SJCRH30 (cell line): ENCODE results near the gene RNF166. TPM values are rescaled to one million over a fixed set of nuclear protein-coding genes. Genes with fewer than 3 reads are reported as not detected.
A peak's percentile ranks its signal among the peaks of the same experiment; 100 is the strongest.

ENCODE experiments used
- DNase-seq, 2 experiments: peaks; one replicate each; pipeline ENCODE4 v3.0.0-alpha.2; 2015 to 2020
- H3K27ac ChIP-seq: fragments of 250-450 bp; sonication (Bioruptor Pico); 2 replicates; pipeline ENCODE4 v1.5.1; 2020; ENCODE audit warnings: mild to moderate bottlenecking, moderate library complexity
- H3K27me3 ChIP-seq: fragments of 250-450 bp; sonication (Bioruptor Pico); 2 replicates; pipeline ENCODE4 v1.5.1; 2020; ENCODE audit warnings: mild to moderate bottlenecking, moderate library complexity
- H3K36me3 ChIP-seq: fragments of 250-450 bp; sonication (Bioruptor Pico); 2 replicates; pipeline ENCODE4 v1.5.1; 2020; ENCODE audit warnings: mild to moderate bottlenecking, moderate library complexity
- H3K4me1 ChIP-seq: fragments of 250-450 bp; sonication (Bioruptor Pico); 2 replicates; pipeline ENCODE4 v1.5.1; 2020; ENCODE audit warnings: mild to moderate bottlenecking, moderate library complexity
- H3K4me3 ChIP-seq: fragments of 250-450 bp; sonication (Bioruptor Pico); 2 replicates; pipeline ENCODE4 v1.5.1; 2020; ENCODE audit warnings: mild to moderate bottlenecking, moderate library complexity
- H3K9me3 ChIP-seq: fragments of 250-450 bp; sonication (Bioruptor Pico); replicated peaks from 2 replicates; pipeline ENCODE4 v1.5.1; 2020; ENCODE audit warnings: mild to moderate bottlenecking, moderate library complexity
- total RNA-seq: library from RNA; depleted of rRNA; stranded (reverse); fragments of >200 nt; shearing (Covaris generic); gene quantifications from 2 replicates; pipeline ENCODE4 v1.2.3, GENCODE V29; 2014

RNF166 gene
- total RNA-seq, 1 experiment from 2014 or later, result 10.4 TPM

- Histone ChIP-seq H3K36me3 (peaks cover 5% of the 10 kb centered on the region; the same call in 1 of the 2 replicates), H3K9me3 (no peaks in the 10 kb centered on the region), H3K27ac (no peak overlapping the region), H3K4me1 (no peaks in the 10 kb centered on the region), H3K4me3 (no peak overlapping the region), H3K27me3 (no peaks in the 10 kb centered on the region)
- DNase-seq, result no peak
These were observed 6.3 kb upstream of the RNF166 start for GRCh38 chr16:88712362-88712979.

- H3K36me3 ChIP-seq, result peaks cover 5% of the 10 kb centered on the region; the same call in 1 of the 2 replicates
- H3K27ac ChIP-seq, result no peak overlapping the region
- H3K4me1 ChIP-seq, result no peaks in the 10 kb centered on the region; the same call in 1 of the 2 replicates
- DNase-seq, result no peak
- no peaks in the 10 kb centered on the region for H3K9me3 ChIP-seq
- H3K4me3 ChIP-seq, result no peak overlapping the region
- H3K27me3 ChIP-seq, result no peaks in the 10 kb centered on the region
These were observed 5.6 kb upstream of the RNF166 start for GRCh38 chr16:88711750-88712340.

GRCh38 chr16:88710556-88710955 lies 4.3 kb upstream of the RNF166 start:
- Histone ChIP-seq H3K36me3 (0 out of 2 replicates have a peak, but pooled peaks cover 2% of the 10 kb centered on the region), H3K4me1 (no peaks in the 10 kb centered on the region; the same call in 1 of the 2 replicates), H3K9me3 (no peaks in the 10 kb centered on the region), H3K27ac (no peak overlapping the region), H3K27me3 (no peaks in the 10 kb centered on the region), H3K4me3 (no peak overlapping the region)
- DNase-seq, result no peak

GRCh38 chr16:88706965-88707826 lies 988 bp upstream of the RNF166 start:
- peak overlapping the region; percentile 97 for H3K4me3 ChIP-seq
- H3K27ac ChIP-seq, result no peak overlapping the region
- no peaks in the 10 kb centered on the region for H3K27me3 ChIP-seq
- no peaks in the 10 kb centered on the region; the same call in 1 of the 2 replicates for H3K4me1 ChIP-seq
- H3K36me3 ChIP-seq, result no peaks in the 10 kb centered on the region
- H3K9me3 ChIP-seq, result no peaks in the 10 kb centered on the region
- no peak for DNase-seq

- DNase-seq, result no peak
- H3K27ac ChIP-seq, result no peak overlapping the region
These were observed 393 bp downstream of the RNF166 start for GRCh38 chr16:88705801-88706228.

GRCh38 chr16:88705076-88705684 lies 1.0 kb downstream of the RNF166 start:
- Histone ChIP-seq H3K9me3 (no peaks in the 10 kb centered on the region), H3K27me3 (no peaks in the 10 kb centered on the region), H3K4me3 (peak overlapping the region; percentile 97), H3K27ac (no peak overlapping the region), H3K36me3 (no peaks in the 10 kb centered on the region), H3K4me1 (no peaks in the 10 kb centered on the region; the same call in 1 of the 2 replicates)
- DNase-seq, result no peak

More at GRCh38 chr16:88705801-88706228, 393 bp downstream of the RNF166 start:
- no peaks in the 10 kb centered on the region for H3K27me3 ChIP-seq
- no peaks in the 10 kb centered on the region for H3K9me3 ChIP-seq
- peak overlapping the region; percentile 97 for H3K4me3 ChIP-seq
- no peaks in the 10 kb centered on the region; the same call in 1 of the 2 replicates for H3K4me1 ChIP-seq
- H3K36me3 ChIP-seq, result no peaks in the 10 kb centered on the region

GRCh38 chr16:88703486-88704309 lies 2.5 kb downstream of the RNF166 start:
- no peak for DNase-seq
- no peaks in the 10 kb centered on the region for H3K27me3 ChIP-seq
- no peak overlapping the region for H3K27ac ChIP-seq
- H3K9me3 ChIP-seq, result no peaks in the 10 kb centered on the region
- no peaks in the 10 kb centered on the region for H3K36me3 ChIP-seq
- no peak overlapping the region for H3K4me3 ChIP-seq
- H3K4me1 ChIP-seq, result no peaks in the 10 kb centered on the region; the same call in 1 of the 2 replicates

- no peaks in the 10 kb centered on the region; the same call in 1 of the 2 replicates for H3K4me1 ChIP-seq
- H3K27ac ChIP-seq, result no peak overlapping the region
- no peaks in the 10 kb centered on the region for H3K9me3 ChIP-seq
- DNase-seq, result no peak
- H3K36me3 ChIP-seq, result no peaks in the 10 kb centered on the region
- H3K4me3 ChIP-seq, result no peak overlapping the region
- H3K27me3 ChIP-seq, result no peaks in the 10 kb centered on the region
These were observed 3.6 kb downstream of the RNF166 start for GRCh38 chr16:88702371-88703210.

GRCh38 chr16:88701581-88702370 lies 4.4 kb downstream of the RNF166 start:
- no peaks in the 10 kb centered on the region for H3K36me3 ChIP-seq
- no peak for DNase-seq
- H3K9me3 ChIP-seq, result no peaks in the 10 kb centered on the region
- H3K27ac ChIP-seq, result no peak overlapping the region
- no peaks in the 10 kb centered on the region for H3K4me1 ChIP-seq
- no peaks in the 10 kb centered on the region for H3K27me3 ChIP-seq
- H3K4me3 ChIP-seq, result no peak overlapping the region

GRCh38 chr16:88700636-88701482 lies 5.3 kb downstream of the RNF166 start:
- DNase-seq, result no peak
- Histone ChIP-seq H3K27me3 (no peaks in the 10 kb centered on the region), H3K27ac (no peak overlapping the region), H3K36me3 (no peaks in the 10 kb centered on the region), H3K4me1 (no peaks in the 10 kb centered on the region), H3K4me3 (no peak overlapping the region), H3K9me3 (no peaks in the 10 kb centered on the region)

GRCh38 chr16:88700322-88700635 lies 5.9 kb downstream of the RNF166 start:
- no peak for DNase-seq
- Histone ChIP-seq H3K9me3 (no peaks in the 10 kb centered on the region), H3K36me3 (no peaks in the 10 kb centered on the region), H3K4me3 (no peak overlapping the region), H3K4me1 (no peaks in the 10 kb centered on the region), H3K27me3 (no peaks in the 10 kb centered on the region), H3K27ac (no peak overlapping the region)

GRCh38 chr16:88699180-88699579 lies 7.0 kb downstream of the RNF166 start:
- no peak for DNase-seq
- Histone ChIP-seq H3K4me3 (no peak overlapping the region), H3K27me3 (no peaks in the 10 kb centered on the region), H3K9me3 (no peaks in the 10 kb centered on the region), H3K4me1 (no peaks in the 10 kb centered on the region), H3K27ac (no peak overlapping the region), H3K36me3 (no peaks in the 10 kb centered on the region)
